IPS DF 4.7 (cell line): ENCODE data around the gene MREG.
"Not testable (repeated sequence)": the region's sequence is repeated elsewhere in the genome, so short reads cannot be mapped to it uniquely, and the experiment has no call there.

Experiments used
- DNase-seq: peaks from one replicate; pipeline ENCODE4 v3.0.0-alpha.2; 2013; ENCODE audit warnings: low spot score; ENCODE audit errors: extremely low read depth

MREG gene

DNA sequence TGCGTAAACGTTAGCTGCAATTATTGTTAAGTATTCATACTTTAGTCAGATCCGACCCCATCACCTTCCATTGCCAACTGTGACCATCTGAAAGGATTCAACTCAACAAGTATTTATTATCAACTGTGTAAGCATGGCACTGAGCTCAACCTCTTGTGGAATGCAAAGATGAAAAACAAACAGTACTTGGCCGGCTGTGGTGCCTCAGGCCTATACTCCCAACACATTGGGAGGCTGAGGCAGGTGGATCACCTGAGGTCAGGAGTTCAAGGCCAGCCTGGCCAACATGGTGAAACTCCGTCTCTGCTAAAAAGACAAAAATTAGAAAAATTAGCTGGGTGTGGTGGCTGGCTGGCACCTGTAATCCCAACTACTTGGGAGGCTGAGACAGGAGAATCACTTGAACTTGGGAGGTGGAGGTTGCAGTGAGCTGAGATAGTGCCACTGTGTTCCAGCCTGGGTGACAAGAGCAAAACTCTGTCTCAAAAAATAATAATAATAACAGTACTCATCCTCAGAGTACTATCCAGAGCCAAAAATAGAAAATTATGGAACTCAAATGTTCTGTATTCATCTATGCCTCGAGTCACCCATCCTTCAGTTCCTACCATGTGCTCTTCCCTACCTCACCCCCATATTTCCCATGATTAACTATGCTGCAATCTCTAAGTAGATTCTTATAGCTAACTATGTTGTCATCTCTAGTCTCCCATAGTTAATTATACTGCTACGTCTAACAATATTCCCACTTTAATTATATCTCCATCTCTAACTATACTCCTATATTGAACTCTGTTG, 8.6 kb upstream of the MREG start:
- DNase-seq = no peak

DNA sequence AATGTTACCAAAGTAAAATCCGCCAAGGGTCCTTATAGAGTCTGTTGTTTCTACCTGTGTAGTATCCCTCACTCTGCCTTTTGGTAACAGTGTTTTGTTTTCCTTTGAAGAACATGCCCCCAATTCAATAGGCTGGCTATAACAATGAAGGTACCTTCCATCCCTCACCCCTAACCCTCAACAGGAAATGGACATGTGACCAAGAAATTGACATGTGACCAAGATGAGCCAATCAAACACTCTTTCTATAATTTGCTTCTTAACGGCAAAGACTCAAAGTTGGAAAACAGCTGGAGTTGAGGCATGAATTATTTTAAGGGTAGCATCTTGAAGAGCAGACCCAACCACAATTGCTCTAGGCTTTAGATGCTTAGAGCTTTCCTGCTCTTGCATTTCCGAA, 5.4 kb upstream of the MREG start:
- DNase-seq = no peak

GRCh38 chr2:216017365-216017764, 4.0 kb upstream of the MREG start:
- no peak for DNase-seq

- DNase-seq = no peak
These were observed 3.2 kb upstream of the MREG start for GRCh38 chr2:216016581-216016980.

GRCh38 chr2:216015722-216016464, 2.5 kb upstream of the MREG start:
- DNase-seq = no peak

DNA sequence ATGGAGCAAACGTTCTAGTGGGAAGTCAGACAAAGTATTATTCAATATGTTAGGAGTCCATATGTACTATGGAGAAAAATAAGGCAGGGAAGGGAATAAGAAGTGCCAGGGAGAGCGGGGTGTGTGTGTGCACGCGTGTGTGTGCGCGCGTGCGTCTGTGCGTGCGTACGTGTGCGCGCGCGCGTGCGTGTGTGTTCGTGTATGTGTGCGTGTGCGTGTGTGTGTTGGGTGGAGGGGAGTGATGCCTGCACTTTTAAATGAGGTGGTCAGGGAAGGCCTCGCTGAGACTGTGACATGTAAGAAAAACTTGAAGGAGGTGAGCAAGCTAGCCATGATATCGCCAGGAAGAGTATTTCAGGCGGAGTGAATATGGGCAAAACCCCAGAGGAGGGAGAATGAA, 1.6 kb upstream of the MREG start:
- no peak for DNase-seq

DNA sequence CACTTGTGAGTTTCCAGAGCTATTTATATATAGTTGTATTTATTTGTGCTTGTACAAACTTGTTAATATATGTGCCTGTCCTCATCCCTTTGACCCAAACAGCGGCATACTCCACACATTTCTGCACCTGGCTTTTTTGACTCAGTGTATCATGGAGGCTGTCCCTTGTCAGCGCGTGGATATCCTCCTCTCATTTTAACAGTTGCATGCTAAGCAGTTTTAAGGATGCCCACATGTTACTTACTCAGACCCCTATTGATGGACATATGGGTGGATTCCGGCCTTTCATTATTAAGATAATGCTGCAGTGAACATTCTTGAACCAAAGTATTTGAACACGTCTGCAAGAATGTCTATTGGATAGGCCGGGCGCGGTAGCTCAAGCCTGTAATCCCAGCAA, 655 bp upstream of the MREG start:
- DNase-seq = no peak

GRCh38 chr2:216012830-216013079, 596 bp downstream of the MREG start:
- no peak for DNase-seq

GRCh38 chr2:216012133-216012829, 1.1 kb downstream of the MREG start:
- DNase-seq = no peak

DNA sequence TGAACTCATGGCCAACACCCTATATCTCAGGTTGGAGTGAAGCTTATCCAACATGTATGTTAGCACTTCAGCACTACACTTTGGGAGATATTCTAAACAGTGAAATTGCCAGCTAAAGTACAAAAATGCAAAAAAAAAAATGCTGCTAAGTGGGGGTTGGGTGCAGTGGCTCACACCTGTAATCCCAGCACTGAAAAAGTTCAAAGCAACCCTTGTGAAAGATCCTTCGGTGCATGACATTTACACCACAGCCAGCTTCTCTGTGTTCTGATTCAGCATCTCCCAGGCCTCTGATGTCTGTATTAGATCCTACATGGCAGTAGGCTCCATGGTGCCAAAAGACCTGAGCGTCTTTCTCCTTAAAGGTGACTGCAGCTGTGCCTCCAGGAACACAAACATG, 4.1 kb downstream of the MREG start:
- DNase-seq = not testable (repeated sequence)

DNA sequence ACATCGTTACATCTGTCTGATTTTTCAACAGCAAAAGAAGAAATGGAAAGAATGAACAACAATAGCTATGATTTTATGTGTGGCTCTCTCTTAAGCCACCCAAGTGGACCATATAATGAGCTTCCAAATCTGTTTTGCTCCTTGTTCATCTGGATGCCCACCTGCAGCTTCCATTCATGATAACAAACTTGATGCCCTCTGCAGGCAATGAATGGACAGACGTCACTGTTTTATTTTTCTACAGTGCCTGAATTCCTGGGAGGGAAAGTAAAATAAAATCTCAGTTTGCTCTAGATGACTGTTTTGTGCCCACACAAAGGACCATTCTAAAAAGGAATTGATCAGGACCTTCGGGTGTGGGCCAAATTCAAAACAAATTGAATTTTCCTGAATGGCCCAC, 5.0 kb downstream of the MREG start:
- no peak for DNase-seq

DNA sequence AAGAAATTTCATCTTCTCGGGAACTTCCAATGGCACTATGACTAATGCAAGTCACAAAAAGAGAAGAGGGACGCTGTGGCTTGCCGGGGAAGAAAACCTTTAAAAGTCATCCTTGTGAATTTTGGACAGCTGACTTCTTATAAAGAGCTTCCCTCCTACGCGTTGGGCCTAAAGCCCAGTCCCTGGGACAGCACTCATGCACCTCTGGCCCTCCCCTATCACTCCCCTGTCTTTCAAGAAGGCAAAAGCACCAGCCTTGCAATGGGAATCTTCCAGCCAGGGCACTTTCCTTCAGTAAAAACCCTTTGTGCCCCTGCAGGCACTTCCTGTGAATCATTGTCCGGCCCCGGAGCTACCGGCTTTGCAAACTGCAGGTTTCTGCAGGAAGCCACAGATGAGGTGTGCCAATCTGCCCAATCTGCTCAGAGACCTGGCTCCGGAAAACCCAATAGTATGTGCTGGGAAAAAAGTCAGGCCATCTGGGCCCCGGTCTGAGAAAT, 7.1 kb downstream of the MREG start:
- DNase-seq = peak; percentile 53

GRCh38 chr2:216004697-216005283, 8.6 kb downstream of the MREG start:
- DNase-seq = no peak

GRCh38 chr2:216003876-216004696, 9.3 kb downstream of the MREG start:
- no peak for DNase-seq

- no peak for DNase-seq
These were observed 10.7 kb downstream of the MREG start for GRCh38 chr2:216002693-216003092.

GRCh38 chr2:216002101-216002678, 11.2 kb downstream of the MREG start:
- no peak for DNase-seq

- DNase-seq = no peak
These were observed 11.9 kb downstream of the MREG start for GRCh38 chr2:216001216-216002100.

- no peak for DNase-seq
These were observed 14.7 kb downstream of the MREG start for GRCh38 chr2:215998636-215999035.

DNA sequence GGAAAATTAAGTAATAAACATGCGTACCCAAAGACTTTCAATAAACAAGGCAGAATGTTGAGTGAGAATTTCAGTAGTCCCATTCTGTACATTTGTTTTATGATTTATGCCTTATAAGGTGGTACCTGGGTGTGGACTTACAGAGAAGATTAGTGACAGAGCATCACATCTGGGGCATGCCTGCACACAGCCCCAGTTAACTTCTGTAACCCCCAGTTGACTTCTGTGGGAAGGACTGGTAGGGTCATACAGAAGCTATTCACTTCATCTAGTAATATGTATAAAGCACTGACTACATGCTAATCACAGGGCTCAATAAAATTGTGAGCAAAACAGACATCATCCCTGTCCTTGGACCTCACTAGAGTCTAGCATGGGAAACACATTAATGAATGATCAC, 16.1 kb downstream of the MREG start:
- DNase-seq = no peak

DNA sequence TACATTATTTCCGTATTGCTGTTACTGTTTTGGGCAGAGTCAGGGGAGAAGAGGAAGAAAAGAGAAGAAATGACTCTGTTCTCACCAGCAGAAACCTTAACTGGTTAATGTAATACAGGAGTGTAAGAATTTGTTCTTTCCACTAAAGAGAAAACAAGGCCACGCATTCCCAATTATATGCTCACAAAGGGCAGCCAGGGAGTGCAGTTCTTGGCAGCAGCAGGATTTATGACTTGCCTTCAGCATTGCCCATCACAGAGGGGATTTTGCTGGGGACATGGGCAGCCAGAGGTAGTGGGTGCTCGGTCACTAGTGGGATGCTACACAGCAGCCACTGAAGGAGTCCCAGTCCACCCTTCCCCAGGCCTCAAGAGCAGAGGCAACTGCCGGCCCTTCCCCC, 18.4 kb downstream of the MREG start:
- DNase-seq = no peak
